ENCODE measurements around the gene IGLL5. TPM values are rescaled to one million over a fixed set of nuclear protein-coding genes. Genes with fewer than 3 reads are reported as not detected.
"Not testable (repeated sequence)": the region's sequence is repeated elsewhere in the genome, so short reads cannot be mapped to it uniquely, and the experiment has no call there.

The IGLL5 gene
- total RNA-seq, 1 donor from 2014 or later: not detected

DNA sequence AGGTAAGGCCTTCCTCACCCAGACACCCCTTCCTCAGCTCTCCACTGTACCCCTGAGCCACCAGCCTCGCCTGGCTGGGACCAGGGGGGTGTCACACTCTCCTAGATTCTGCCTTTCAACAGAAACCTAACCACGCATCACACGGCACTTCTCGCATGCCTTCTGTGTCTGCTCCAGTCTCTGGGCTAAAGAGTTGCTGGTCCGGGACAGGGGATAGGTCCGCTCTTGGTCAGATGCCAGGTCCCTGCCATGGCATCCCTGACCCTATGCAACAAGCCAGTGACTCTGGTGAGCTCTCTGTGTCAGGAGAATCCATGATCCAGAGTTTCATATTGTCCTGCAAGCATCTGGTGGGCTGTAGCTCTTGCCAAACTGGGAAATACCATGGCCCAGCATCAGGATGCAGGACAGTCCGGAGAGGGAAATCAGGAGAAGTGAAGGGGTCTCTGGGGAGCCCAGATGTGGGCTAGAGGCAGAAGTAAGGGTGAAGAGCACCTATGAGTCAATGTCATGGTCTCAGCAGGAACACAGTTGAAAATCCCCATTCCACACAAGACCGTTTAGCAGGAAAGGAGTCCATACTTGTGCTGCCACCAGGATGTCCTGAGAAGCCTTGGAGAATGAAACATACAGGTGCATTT is 14.1 kb downstream of the IGLL5 start:
- no peak for DNase-seq (ENCODE audit: low spot score, unreplicated experiment)
- H3K27me3 Mint-ChIP-seq: peaks cover 24% of the 10 kb centered on the region

DNA sequence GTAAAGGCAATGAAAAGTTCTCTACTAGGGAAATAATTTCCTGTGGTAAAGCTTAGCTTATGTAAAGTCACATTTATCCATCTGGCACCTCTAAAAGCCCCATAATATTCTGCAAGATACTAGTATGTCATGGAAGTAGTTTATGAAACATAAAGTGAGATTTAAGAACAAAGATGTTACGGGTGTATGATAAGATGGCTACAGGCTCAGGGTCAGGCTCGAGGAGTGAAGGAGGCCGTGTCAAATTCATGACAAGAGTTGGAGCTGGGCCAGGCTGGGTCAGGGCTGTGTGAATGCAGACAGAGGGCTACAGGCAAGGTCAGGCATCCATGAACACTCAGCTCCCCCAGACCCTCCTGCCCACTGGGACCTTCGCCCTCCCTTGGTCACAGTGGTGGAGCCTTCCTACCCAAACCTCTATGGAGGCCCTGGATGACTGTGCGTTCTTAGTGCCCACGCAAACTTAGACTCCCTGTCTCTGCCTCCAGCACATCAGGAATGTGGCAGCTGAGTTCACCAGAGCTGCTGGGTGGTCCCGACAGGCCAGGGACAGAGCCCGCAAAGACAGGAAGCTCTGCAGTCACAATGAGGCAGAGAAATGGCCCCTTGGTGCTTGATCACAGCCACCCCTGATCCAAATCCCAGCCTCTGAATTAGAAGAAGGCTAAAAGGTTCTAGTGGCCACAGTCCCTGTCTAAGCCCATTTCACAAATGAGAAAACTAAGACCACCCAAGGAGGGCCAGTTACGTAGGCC is 14.8 kb downstream of the IGLL5 start:
- Mint-ChIP-seq H3K4me1 (ENCODE audit: low read depth) (no peaks in the 10 kb centered on the region), H3K27ac (no peak overlapping the region), H3K27me3 (peaks cover 27% of the 10 kb centered on the region), H3K36me3 (ENCODE audit: insufficient read depth) (no peaks in the 10 kb centered on the region), H3K9me3 (ENCODE audit: low read depth) (no peaks in the 10 kb centered on the region), H3K4me3 (ENCODE audit: low read depth) (no peak overlapping the region)
- no peak for DNase-seq (ENCODE audit: low spot score, unreplicated experiment)
- TF ChIP-seq, protein P1, sequence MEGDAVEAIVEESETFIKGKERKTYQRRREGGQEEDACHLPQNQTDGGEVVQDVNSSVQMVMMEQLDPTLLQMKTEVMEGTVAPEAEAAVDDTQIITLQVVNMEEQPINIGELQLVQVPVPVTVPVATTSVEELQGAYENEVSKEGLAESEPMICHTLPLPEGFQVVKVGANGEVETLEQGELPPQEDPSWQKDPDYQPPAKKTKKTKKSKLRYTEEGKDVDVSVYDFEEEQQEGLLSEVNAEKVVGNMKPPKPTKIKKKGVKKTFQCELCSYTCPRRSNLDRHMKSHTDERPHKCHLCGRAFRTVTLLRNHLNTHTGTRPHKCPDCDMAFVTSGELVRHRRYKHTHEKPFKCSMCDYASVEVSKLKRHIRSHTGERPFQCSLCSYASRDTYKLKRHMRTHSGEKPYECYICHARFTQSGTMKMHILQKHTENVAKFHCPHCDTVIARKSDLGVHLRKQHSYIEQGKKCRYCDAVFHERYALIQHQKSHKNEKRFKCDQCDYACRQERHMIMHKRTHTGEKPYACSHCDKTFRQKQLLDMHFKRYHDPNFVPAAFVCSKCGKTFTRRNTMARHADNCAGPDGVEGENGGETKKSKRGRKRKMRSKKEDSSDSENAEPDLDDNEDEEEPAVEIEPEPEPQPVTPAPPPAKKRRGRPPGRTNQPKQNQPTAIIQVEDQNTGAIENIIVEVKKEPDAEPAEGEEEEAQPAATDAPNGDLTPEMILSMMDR (IDR thresholded peaks at IDR 0.05; ENCODE audit: unreplicated experiment): no peak

More for the DNA sequence above, 14.1 kb downstream of the IGLL5 start:
- no peak overlapping the region for H3K27ac Mint-ChIP-seq
- TF ChIP-seq, protein P1 (IDR thresholded peaks at IDR 0.05; ENCODE audit: unreplicated experiment): no peak
- no peak overlapping the region for H3K4me3 Mint-ChIP-seq (ENCODE audit: low read depth)
- no peaks in the 10 kb centered on the region for H3K4me1 Mint-ChIP-seq (ENCODE audit: low read depth)
- no peaks in the 10 kb centered on the region for H3K36me3 Mint-ChIP-seq (ENCODE audit: insufficient read depth)
- no peaks in the 10 kb centered on the region for H3K9me3 Mint-ChIP-seq (ENCODE audit: low read depth)

DNA sequence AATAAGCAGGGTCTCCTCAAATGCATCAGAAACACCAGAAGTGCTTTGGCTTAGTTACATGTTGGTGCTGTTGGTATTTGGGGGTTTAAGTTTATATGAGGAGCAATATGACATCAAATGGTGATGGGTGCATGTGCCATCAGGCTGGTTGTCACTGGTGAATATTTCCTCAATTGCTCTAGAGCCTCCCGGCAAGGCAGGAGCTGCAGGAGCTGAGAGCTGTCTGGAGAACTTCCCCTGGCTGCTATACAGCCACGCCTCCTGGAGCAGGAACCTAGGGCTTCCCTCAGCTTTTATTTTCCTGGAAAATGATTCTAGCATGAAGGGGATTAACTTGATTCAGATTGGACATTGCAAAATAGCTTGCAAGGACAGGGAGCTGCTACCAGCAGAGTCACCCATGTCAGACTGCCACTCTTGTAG is 15.8 kb downstream of the IGLL5 start:
- no peak for DNase-seq (ENCODE audit: low spot score, unreplicated experiment)
- H3K27ac Mint-ChIP-seq: no peak overlapping the region
- TF ChIP-seq, protein P1 (IDR thresholded peaks at IDR 0.05; ENCODE audit: unreplicated experiment): no peak
- no peaks in the 10 kb centered on the region for H3K36me3 Mint-ChIP-seq (ENCODE audit: insufficient read depth)
- H3K4me3 Mint-ChIP-seq (ENCODE audit: low read depth): no peak overlapping the region
- no peaks in the 10 kb centered on the region for H3K4me1 Mint-ChIP-seq (ENCODE audit: low read depth)
- H3K9me3 Mint-ChIP-seq (ENCODE audit: low read depth): no peaks in the 10 kb centered on the region
- peaks cover 23% of the 10 kb centered on the region for H3K27me3 Mint-ChIP-seq

DNA sequence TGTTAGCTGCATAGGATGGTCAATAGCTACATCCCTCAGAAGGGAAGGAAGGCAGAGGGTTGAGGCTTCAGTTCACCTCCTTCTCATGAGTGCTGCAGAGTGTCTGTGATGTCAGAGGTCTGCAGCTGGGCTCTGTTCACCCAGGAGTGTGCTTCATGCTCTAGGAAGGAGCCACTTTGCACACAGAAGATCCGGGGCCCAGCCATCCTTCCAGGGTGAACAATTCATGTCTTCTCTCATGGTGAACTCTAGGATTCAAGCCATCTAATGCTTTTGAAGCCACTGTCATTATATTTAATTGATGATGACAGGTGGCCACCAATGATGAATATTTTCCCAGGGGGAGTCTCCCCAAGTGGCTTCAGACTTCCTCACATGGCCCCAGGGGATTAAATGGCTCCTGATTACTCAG is 16.2 kb downstream of the IGLL5 start:
- not testable (repeated sequence) for H3K4me1 Mint-ChIP-seq (ENCODE audit: low read depth); DNase-seq (ENCODE audit: low spot score, unreplicated experiment); H3K27ac Mint-ChIP-seq; H3K36me3 Mint-ChIP-seq (ENCODE audit: insufficient read depth); H3K9me3 Mint-ChIP-seq (ENCODE audit: low read depth); H3K4me3 Mint-ChIP-seq (ENCODE audit: low read depth)
- H3K27me3 Mint-ChIP-seq: peaks cover 23% of the 10 kb centered on the region

DNA sequence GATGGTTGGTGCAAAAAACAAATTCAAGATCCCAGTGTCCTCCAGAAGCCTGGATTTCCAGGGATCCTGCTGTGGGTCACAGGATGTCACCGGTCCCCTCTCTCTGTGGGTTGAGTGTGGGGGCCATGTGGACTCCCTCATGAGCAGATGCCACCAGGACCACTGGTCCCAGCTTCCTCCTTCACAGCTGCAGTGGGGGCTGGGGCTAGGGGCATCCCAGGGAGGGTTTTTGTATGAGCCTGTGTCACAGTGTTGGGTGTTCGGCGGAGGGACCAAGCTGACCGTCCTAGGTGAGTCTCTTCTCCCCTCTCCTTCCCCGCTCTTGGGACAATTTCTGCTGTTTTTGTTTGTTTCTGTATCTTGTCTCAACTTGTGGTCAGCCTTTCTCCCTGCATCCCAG is 17.1 kb downstream of the IGLL5 start:
- H3K27ac Mint-ChIP-seq; DNase-seq (ENCODE audit: low spot score, unreplicated experiment); H3K9me3 Mint-ChIP-seq (ENCODE audit: low read depth); H3K36me3 Mint-ChIP-seq (ENCODE audit: insufficient read depth); H3K4me3 Mint-ChIP-seq (ENCODE audit: low read depth); H3K4me1 Mint-ChIP-seq (ENCODE audit: low read depth): not testable (repeated sequence)
- peaks cover 29% of the 10 kb centered on the region for H3K27me3 Mint-ChIP-seq

DNA sequence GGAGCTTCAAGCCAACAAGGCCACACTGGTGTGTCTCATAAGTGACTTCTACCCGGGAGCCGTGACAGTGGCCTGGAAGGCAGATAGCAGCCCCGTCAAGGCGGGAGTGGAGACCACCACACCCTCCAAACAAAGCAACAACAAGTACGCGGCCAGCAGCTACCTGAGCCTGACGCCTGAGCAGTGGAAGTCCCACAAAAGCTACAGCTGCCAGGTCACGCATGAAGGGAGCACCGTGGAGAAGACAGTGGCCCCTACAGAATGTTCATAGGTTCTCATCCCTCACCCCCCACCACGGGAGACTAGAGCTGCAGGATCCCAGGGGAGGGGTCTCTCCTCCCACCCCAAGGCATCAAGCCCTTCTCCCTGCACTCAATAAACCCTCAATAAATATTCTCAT is 18.8 kb downstream of the IGLL5 start:
- not testable (repeated sequence) for H3K4me1 Mint-ChIP-seq (ENCODE audit: low read depth); H3K4me3 Mint-ChIP-seq (ENCODE audit: low read depth); DNase-seq (ENCODE audit: low spot score, unreplicated experiment); H3K27ac Mint-ChIP-seq; H3K9me3 Mint-ChIP-seq (ENCODE audit: low read depth); H3K36me3 Mint-ChIP-seq (ENCODE audit: insufficient read depth)
- peaks cover 43% of the 10 kb centered on the region for H3K27me3 Mint-ChIP-seq

All from progenitor cell of endocrine pancreas (in vitro differentiated cells).